Stimulated activated CD8-positive, alpha-beta memory T cell treated with anti-CD3 and anti-CD28 coated beads, Interleukin-12 subunit alpha, Interleukin-12 subunit beta, amount 100 ng/mL, for 1 hour (primary cell): ENCODE data around the gene LYRM4.
"Not testable (repeated sequence)": the region's sequence is repeated elsewhere in the genome, so short reads cannot be mapped to it uniquely, and the experiment has no call there.

ENCODE experiments used
- DNase-seq: peaks from one replicate; pipeline ENCODE4 v3.0.0-alpha.2; 2020; ENCODE audit warnings: low read depth

Gene LYRM4

DNA sequence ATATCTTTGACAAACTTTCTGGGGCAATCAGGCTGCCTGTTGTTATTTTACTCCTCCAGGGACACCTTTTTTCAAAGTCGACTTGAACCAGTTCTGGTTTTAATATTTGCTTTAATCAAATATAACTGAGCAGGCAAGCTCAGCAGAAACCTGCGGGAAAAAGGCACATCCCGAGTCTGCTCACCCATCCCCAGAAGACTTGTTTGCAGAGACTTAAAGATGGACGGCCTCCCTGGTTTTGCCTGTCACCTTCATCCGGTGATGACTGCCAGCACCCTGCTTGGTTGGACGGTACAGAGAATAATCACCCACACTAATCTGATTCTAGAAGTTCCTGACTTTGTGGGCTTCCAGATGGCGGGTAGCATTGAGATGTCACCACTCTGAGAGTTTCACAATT lies 138.8 kb downstream of the LYRM4 start:
- no peak for DNase-seq

DNA sequence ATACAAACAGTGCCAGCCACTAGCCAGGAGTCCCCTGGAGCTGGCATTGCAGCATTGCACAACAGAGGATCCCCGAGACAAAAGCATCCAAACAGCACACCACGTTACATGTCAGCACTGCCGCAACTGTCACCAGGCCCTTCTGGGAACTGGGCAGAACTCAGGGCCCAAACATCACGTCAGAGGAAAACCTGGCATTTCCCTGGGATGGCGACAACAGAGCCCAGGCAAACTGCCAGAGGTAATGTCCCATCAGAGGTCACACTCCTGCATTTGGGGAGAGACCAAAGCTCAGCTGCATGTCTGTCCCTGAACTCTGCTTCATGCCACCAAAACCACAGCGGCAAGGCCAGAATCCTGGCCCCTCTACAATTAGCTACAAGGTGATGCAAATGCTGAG lies 139.3 kb downstream of the LYRM4 start:
- DNase-seq = no peak

DNA sequence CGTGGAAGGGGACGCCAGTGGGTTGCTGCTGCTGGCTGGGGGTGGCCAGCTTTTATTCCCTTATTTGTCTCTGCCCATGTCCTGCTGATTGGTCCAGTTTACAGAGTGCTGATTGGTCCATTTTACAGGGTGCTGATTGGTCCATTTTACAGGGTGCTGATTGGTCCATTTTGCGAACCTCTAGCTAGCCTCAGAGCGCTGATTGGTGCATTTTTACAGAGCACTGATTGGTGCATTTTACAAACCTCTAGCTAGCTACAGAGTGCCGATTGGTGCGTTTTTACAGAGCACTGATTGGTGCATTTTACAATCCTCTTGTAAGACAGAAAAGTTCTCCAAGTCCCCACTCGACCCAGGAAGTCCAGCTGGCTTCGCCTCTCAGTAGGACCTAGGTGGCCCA lies 140.2 kb downstream of the LYRM4 start:
- DNase-seq = not testable (repeated sequence)

DNA sequence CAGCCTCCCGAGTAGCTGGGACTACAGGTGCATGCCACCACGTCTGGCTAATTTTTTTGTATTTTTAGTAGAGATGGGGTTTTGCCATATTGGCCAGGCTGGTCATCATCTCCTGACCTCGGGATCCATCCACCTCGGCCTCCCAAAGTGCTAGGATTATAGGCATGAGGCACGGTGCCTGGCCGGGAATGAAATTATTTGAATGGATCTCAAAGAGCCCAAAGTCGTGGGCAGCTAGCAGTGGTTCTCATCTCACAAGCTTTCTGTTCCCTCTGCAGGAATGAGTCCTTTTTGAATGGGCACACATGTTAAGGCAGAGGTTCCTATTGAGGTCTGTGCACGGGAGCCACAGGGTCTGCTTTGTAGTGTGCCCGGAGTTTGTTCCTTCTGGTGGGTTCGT lies 140.7 kb downstream of the LYRM4 start:
- no peak for DNase-seq

DNA sequence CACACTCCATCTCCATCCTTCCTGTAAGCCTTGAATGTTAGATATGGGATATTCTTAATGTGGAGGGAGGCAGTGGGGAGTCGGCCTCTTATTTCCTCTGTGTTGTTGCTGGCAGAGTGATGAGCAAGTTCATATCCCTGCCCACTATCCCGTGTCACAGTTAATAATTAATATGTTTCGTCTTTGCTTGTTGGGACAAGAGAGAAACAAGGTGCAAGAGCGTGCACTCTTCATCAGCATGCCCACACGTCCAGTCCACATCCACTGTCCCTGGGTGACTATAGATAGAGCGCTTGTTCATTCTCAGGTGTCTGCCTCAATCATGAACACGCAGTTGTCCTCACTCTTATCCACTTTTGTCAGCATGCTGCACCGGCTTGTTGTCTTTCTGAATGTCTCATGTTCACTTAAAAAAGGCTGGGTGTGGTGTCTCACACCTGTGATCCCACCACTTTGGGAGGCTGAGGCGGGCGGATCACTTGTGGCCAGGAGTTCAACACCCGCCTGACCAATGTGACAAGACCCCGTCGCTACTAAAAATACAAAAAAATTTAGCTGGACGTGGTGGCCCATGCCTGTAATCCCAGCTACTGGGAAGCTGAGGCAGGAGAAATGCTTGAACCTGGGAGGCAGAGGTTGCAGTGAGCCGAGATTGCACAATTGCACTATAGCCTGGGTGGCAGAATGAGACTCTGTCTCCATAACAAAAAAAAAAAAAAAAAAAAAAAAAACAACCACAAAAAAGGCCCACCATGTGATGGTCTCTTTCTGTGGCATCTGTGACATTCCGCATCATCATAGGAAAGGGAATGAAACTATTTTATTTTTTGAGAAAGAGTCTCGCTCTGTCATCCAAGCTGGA lies 141.4 kb downstream of the LYRM4 start:
- no peak for DNase-seq

DNA sequence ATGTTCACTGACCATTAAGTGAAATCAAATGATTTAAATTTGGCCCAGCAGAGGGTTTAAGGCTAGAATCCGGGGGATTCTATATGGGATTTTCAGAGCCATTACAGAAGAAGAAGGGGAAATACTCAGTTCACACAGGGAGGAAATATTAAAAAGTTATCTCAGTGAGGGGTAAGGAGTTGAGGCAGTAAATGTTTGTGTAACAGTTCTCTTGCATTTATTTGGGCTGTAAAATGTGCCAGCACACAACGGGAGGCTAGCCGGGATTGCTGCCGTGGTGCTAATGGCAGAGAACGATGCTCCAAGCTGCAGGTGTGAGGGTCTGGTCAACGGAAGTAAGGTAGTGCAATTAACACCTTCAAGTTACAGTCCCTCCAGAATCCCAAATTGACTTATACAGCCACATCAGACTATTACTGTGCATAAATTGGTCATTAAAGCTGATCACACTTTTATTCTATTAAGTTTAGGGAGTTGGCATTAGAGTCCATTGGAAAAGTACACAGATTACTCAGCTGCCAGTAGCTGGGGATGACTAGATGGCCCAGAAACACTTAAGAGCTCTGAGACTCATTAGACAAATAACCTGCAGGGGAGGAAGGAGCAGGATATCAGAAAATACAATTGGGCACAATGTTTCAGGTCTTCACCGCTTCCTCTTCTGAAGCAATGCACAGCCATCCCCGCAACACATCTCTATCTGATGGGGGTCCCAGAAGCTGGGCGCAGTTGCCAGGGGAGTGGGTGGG lies 144.3 kb downstream of the LYRM4 start:
- no peak for DNase-seq

DNA sequence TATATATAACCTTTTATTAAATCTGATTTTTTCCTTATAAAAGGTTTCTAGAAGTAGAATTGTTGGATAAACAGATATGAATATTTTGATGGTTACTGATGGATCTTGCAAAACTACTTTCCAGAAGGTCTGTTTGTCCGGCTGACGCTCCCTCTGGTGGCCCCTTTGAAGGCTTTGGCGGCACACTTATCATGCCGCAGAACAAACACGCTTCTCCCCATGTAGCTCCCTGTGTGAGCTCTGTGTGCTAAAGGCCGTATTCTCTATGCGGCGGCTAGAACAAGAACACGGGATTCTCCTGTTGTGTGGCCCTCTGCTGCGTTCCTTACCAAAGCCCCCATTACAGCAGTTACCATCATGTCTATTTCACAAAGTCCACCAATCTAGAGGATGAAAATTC lies 145.6 kb downstream of the LYRM4 start:
- no peak for DNase-seq

DNA sequence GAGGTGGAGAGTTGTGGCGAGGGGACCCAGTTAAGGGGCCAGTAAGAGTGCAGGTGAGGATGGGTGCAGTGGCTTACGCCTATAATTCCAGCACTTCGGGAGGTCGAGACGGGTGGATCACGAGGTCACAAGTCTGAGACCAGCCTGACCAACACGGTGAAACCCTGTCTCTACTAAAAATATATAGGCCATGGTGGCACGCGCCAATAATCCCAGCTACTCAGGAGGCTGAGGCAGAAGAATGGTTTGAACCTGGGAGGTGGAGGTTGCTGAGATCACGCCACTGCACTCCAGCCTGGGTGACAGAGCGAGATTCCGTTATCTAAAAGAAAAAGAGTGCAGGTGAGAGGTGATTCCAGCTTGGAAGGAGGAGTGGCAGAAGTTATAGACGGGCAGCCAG lies 147.7 kb downstream of the LYRM4 start:
- DNase-seq = no peak

DNA sequence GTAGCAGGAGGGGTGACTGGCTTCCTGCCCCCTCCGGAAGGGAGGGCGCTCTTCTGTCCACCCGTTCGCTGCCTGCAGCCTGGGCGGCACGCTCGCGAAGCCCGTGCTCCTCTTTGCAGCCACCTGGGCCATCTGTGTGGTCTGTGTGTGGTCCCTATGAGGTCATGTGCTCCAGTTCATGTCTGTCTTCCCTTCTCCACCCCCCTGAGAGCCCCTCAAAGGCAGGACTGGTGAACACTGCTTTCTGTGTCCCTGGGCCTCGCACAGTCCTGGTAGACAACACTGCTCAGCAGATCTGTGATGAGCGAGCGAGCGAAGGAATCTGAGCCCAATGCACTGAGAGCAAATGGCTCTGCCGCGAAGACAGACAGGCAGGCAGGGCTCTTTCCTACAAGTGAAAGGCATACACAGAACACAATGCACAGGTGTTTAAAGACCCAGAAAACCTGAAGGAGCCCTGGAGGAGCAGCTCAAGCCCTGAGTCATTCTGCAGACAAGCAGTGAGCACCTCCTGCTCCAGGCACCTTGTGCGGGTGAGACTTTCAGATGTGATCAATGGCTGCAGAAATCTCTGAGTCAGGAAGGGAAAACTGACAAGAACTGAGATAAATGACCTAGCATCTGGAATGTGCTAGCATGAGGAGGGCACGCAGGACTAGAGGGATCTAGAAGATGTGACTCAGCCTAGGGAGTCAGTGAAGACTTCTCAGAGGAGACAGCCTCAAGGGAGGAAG lies 148.5 kb downstream of the LYRM4 start:
- no peak for DNase-seq

DNA sequence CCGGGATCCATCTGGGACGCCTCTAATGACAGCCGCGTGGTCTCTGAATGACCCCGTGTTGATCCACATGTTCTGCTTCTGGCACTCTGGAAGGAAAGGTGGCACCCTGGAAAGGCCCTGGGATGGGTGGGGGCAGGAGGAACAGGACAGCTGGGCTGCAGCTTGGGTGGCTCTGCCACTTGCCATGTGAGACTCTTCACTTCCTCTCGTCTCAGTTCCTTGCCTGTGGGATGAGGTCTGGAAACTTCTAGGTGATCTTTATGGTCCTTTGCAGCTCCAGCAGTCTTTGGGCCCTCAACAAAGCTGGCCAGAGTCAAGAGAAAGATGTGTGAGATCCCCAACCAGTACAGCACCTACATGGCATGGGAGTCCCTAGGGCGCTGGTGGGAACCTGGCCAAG lies 149.1 kb downstream of the LYRM4 start:
- DNase-seq = no peak

DNA sequence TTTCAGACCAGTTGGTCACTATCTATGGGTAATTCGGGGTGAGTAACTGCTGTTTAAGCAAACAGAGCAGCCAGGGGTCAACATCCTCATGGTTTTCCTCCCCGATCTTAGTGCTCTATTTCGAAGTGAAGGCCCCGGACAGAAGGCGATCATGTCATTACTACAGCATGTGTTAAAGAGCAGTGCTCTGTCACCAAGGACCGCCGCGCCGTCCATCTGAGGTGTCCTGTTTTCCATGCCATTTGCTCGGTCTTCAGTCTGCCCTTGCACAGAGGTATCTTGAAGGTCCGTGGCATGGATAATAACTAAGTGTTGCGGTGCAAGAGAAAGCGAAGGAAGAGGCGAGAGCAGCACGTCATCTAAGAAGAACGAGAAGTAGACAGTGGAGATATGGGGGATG lies 150.5 kb downstream of the LYRM4 start:
- DNase-seq = no peak

DNA sequence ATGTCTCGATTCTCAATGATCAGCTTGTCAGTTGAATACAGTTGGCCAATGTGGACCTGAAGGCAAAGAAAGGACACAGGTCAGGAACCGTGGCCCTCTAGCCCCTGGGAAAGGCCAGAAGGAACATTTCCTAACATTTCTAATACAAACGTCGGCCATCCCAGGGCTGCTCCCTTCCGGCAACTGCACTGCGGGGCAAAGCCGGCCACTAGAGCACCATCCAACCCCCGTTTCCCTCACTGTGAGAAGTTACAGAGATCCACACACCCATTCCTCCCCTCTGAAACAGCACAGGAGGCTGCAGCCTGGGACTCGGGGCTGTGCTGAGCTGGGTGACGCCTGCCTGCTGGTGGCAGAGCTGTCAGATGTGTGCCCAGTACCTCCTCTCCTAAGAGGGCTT lies 151.3 kb downstream of the LYRM4 start:
- no peak for DNase-seq

DNA sequence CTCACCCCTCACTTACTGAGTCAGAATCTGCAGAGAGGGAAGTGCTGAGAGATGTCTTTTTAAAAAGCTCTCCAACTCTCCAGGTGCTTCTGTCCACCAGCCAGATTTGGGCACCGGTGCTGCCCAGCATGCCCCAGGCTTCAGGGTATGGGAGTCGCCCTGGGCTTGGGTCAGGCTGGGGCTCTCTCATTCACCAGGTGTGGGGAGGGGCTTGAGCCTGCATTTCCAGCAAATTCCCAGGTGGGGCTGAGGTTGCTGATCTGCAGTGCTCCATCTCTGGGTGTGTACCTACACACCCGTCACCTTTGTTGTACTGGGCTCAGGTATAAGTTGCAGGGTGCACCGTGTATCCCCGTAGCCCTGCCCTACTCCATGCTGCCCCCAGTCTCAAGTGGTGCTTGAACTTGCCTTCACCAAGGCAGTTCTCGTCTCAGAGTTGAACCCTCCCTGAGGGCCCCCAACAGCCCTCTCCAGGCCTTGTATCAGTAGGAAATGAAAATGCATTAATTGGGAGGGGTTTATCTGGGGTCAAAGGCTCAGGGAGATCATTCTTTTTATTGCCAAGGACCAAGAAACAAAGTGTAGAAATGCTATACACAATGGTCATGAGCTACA lies 152.1 kb downstream of the LYRM4 start:
- no peak for DNase-seq

DNA sequence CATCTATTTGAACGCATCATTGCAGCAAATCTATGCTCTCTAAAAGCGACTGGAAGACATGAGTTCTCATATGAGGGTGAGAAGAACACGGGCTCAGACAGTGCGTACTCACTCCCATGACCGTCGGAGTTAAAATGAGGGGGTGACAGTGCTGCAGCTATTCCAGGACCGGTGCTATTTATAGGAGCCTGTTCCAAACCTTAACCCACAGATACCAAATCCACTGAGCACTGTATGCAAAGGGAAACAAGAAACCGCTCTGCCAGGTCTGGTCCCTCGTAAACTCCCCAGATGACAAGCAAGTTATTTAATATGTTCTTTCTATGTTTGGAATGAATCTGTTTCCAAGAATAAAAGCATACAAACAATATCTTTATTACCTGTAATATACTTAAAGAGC lies 152.7 kb downstream of the LYRM4 start:
- DNase-seq = no peak

DNA sequence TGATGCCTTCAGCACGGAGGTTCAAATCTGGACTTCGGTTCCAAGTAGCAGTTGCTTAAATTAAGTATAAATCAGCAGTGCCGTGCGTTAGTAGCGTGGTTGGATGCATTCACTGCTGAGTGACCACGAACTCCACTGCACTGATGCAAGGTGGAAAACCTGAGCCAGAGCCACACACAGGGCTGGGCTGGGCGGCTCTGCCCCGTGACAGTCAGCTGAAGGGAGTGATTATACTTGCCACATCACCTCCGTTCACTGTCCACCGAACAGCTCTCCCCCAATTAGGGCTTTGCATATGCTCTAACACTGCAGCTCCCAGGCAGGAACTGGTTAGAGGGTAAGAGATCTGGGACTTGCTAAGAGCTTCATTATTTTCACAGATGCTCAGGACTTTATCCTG lies 153.4 kb downstream of the LYRM4 start:
- no peak for DNase-seq

DNA sequence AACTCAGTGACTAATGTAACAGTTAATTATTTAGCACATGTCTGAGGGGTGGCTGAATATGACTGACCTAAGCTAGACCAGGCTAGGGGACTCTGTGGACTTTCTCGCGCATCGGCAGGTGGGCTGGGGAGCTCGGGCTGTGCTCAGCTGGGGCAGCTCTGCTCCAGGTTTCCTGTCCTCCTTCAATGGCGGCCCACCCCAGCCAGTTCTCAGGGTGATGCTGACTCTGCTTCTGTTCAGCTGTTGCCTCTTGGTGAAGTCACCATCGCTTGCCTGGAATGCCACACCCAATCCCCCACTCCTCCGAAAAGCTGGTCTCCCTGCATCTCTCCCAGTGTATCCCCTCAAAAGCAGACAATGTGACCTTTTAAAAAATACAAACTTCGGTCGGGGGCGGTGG lies 155.6 kb downstream of the LYRM4 start:
- no peak for DNase-seq

DNA sequence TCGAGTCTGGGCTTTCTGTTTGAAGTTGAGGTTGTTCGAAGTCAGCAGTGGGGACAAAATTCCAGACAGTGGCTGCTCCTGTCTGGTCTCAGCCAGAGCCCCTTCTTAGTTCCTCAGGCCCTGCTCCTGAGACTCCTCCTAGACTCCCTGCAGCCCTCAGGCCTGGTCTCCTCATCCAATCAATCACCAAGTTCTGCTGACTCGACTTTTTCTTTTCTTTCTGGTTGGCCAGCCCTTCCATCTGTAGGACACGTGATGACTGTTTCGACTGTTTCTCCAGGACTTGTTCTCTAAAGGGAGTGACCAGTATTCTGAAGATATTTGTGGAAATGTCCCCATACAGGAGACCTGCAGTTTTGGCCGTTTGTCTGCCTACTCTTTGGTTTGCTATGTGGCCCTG lies 156.1 kb downstream of the LYRM4 start:
- DNase-seq = no peak

DNA sequence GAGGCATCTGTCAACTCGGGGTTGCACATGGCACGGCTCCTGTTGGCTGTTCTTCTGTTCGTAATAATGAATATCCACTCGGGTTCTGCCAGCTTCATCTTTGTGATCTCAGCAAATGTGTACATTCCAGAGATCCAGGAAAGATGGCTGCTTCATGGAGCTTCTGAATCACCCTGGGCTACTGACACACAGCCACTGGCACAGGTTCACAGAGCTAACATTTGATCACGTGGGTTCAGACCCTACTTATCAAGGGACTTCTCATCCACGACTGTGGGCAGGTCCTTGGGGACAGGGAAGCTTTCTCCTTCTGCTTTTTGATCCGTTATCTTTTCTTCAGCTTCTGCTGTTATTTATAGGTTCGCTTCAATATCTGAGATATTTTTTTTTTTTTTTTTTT lies 157.5 kb downstream of the LYRM4 start:
- no peak for DNase-seq

DNA sequence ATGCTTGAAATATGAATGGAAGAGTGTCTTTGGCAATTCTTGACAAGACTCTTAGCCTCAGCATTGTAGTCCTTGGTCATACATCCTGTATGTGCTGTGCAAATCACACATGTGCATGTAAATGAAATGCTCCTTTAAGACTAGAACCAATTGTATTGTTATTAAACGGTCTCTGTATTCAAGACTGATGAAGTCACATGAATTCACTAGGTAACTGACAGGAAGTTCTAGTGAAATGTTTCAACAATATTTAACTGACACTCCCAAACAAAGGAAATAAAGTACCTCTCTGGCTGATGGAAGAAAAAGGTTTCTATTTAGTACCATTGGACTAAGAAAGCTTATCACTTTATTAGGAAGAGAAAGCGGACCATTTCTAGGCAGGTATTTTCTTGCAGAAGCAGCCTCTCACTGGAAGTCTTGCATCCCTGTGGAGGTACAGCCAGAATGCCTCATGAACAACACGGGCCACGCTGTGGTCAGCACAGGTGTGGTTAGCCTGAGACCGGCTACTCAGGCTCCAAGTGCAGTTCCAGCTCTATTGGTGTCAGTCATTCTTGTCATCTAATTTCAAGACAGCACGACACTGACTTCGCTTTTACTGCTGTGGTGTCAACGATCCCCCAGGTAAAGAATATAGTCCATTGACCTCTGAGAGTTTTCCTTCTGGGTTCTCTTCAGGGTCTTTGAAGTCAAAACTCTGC lies 158.3 kb downstream of the LYRM4 start:
- DNase-seq = no peak

DNA sequence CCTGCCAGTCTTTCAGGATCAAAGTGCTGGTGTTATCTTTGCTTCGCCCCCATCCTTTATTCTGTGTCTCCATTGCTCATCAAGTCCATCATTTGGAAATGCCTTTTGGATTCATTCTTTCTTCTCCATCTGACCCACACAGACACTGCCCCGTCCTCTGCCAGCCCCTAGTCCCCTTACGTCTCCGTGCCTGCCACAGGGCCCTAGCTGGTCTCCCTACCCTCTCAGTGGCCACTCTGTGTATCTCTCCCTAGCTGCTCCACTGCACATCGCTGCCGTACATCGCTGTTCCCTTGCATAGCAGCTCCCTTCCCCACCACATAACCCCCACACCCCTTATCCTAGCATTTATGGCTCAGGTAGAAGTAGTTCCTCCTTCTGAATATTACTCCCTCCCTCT lies 159.9 kb downstream of the LYRM4 start:
- DNase-seq = no peak

DNA sequence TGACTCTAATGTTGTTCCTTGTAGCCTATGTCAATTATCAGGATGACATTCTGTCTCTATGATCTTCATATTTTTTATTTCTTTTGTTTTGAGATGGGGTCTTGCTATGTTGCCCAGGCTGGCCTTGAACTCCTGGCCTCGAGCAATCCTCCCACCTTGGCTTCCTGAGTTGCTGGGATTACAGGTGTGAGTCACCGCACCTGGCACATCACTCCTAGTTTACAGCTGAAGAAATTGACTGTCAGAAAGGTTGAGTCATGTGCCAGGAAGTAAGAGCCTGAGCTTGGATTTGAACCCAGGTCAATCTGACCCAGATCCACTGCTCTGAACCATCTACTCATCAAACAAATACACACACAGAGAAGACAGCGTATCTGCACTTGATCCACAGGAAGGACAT lies 161.2 kb downstream of the LYRM4 start:
- DNase-seq = no peak
